ENCODE data around the gene TMEM14A. TPM values are rescaled to one million over a fixed set of nuclear protein-coding genes. Genes with fewer than 3 reads are reported as not detected.

TMEM14A gene
- total RNA-seq (2022; extraction: Qiagen RNA extraction), result 36.3 to 44.6 TPM (median 39.5 TPM) in 5 replicates

GRCh38 chr6:52670502-52671409 is at the start of gene TMEM14A:
Gene TMEM14A (plus strand): TSS chr6:52671113. CDS start chr6:52677103, 5,990 bp downstream.

Other genes starting within 250 kb of the TMEM14A start
- 31.7 to 38.6 TPM (median 36.5 TPM) in 5 replicates for gene TRAM2, start 94.1 kb upstream of the TMEM14A start, total RNA-seq (2022; extraction: Qiagen RNA extraction)
- 0.07 TPM in 2 of 5 replicates, not detected in the others for gene GSTA2, start 92.4 kb downstream of the TMEM14A start, total RNA-seq (2022; extraction: Qiagen RNA extraction)
- gene GSTA1, start 132.7 kb downstream of the TMEM14A start, total RNA-seq (2022; extraction: Qiagen RNA extraction), result 0.07 TPM in 1 of 5 replicates, not detected in the others
- gene GSTA5, start 169.7 kb downstream of the TMEM14A start, total RNA-seq (2022; extraction: Qiagen RNA extraction), result not detected in 5 replicates
- gene GSTA3, start 238.6 kb downstream of the TMEM14A start, total RNA-seq (2022; extraction: Qiagen RNA extraction), result not detected in 5 replicates

Data from A549 treated with AZD2906 at 1 μM for 4 hours (cell line).